Stimulated activated CD4-positive, alpha-beta T cell treated with anti-CD3 and anti-CD28 coated beads, Interleukin-12 subunit alpha, Interleukin-12 subunit beta, amount 100 ng/mL, for 24 hours (primary cell): ENCODE measurements around the gene COPS3.
"Not testable (repeated sequence)": the region's sequence is repeated elsewhere in the genome, so short reads cannot be mapped to it uniquely, and the experiment has no call there.

Experiments
- DNase-seq, 2 experiments: peaks; one replicate each; pipeline ENCODE4 v3.0.0-alpha.2; 2020; ENCODE audit warnings: low read depth in 2 of 2

COPS3 gene

DNA sequence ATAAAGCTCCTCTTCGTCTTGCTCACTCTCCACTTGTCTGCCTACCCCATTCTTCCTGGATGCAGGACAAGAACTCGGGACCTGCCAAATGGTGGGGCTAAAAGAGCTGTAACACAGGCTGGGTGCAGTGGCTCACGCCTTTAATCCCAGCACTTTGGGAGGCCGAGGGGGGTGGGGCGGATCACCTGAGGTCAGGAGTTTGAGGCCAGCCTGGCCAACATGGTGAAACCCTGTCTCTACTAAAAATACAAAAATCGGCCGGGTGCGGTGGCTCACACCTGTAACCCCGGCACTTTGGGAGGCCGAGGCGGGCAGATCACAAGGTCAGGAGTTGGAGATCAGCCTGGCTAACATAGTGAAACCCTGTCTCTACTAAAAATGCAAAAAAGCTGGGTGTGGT, 20.6 kb upstream of the COPS3 start:
- not testable (repeated sequence) for DNase-seq

DNA sequence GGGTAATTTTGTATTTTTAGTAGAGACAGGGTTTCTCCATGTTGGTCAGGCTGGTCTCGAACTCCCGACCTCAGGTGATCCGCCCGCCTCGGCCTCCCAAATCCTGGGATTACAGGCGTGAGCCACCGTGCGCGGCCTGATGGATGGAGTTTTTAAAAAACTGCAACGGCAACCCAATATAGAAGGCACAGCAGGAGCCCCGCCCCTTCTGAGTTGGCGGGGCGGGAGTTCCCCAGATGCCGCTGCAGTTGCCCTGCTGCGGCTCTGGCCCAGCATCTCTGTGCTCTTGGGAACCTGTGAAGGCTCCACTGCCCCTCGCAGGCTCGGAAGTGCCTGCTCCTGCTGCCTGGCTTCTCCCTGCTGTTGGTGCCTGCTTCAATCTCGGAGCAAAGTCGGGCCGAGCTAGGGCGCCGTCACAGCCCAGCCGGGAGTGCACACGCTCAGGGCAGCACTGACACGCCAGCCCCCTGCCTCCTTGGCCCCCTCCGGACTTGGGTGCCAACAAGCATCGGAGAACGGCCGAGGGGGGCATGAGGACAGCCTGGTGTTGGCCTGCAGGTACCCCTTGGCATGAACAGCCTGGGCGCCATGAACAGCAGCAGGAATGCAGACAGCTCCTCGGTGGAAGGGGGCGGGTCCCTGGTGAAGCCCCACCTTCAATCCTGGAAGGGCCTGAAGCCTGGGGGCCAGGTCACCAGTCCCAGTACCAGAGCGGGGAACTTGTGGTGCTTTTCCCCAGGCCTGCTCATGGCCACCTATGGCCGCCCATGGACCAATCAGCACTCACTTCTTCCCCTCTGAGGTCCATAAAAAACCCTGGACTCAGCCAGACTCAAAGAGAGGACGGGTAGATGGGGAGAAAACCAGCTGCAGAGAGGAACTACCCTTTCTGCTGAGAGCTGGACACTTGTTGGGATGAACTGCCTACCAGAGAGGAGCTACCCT, 19.9 kb upstream of the COPS3 start:
- DNase-seq = peak; percentile 34 to 45

DNA sequence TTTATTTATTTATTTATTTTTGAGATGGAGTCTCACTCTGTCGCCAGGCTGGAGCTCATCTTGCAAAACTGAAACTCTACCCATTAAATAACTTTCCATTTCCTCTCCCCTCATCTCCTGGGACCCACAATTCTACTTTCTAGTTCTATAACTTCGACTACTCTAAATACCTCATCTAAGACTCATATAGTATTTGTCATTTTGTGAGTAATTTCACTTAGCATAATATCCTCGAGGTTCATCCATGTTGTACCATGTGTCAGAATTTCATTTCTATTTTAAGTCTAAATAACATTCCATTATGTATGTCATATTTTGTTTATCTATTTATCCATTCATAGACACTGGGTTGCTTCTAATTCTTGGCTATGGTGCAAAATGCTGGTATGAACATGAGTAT, 17.1 kb upstream of the COPS3 start:
- no peak for DNase-seq

DNA sequence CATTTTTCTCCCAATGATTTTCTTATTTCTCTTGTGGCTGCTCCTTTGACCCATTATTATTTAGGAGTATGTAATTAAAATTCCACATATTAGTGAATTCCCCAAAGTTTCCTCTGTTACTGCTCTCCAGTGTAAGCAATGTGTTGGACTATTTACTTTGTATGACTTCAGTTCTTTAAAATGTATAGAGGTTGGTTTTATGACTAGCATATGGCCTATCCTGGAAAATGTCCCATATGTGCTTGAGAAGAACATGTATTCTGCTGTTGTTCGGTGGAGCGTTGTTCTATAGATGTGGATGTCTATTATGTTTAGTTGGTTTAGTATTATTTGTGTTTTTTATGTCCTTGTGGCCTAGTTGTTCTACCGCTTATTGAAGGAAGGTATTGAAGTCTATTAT, 16.2 kb upstream of the COPS3 start:
- no peak for DNase-seq

DNA sequence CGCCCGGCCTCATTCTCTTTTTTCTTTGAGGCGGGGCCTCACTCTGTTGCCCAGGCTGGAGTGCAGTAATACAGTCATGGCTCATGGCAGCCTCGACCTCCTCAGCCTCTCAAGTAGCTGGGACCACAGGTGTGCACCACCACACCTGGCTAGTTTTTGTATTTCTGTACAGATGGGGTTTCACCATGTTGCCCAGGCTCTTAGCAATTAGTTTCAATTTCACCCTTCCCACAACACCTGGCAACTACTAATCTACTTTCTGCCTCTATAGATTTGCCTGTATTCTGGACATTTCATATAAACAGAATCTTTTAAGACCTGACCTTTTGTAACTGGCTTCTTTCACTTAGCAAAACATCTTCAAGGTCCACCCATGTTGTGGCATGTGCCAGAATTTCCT, 14.1 kb upstream of the COPS3 start:
- no peak for DNase-seq

DNA sequence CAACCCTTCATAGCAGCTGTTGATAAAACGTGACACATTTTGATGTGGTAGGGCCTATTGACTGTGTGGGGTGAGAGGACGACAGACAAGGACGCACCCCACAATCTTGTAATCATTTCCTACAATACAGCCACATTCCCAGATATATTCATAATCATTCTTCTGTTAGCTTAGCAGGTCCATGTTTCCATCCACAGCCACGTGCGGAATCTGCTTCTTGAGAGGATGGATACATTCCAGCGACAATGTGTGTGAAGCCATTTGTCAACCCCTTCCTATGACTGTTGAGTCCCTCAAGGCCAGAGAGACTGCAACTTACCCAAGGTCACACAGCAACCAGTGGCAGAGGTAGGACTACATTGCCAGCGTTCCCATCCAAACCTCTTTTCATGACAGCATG, 8.7 kb upstream of the COPS3 start:
- DNase-seq = no peak

DNA sequence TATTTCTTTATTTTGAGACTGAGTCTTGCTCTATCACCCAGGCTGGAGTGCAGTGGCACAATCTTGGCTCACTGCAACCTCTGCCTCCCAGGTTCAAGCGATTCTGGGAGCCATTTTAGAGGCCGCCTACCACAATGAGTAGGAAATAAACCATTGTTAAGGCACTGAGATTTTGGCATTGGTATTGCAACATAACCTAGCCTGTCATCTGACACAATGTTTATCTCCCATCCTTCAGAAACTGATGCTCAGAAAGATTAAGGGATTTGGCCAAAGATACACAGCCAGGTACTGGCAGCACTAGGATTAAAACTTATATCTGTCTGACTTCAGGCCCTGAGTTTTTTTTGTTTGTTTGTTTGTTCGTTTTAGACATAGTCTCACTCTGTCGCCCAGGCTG, 8.0 kb upstream of the COPS3 start:
- DNase-seq = no peak

DNA sequence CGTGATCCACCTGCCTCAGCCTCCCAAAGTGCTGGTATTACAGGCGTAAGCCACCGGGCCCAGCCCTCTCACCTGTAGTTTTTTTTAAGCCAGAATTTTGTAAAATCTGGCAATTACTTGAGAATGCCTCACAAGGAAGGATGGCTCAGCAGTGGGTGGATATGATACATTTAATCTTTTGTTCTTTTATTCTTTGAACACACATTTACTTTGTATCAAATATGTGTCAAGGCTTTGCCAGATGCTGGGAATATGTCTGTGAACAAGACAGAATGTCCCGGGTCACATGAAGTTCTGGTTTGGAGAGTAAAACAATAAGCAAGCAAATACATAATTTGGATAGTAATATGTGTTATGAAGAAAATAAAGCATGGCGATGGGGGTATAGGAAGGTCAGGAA, 4.9 kb upstream of the COPS3 start:
- DNase-seq = no peak

DNA sequence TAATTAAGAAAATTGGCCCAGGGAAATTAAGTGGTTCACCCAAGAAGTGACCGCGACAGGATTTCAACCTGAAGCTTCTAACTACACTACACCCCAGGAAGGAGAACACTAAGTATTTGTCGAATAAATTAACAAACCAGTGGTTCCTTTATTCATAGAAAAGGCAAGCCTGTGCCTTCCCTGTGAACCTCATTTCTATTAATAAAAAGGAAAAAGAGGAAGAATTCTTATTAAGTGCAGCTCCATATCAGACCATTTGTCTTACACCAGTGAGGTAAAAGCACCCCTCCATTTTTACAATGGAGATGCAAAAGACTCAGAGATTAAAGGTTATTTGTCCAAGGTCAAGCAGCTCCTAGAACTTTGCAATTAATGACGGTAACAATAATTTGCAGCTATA, 1.7 kb downstream of the COPS3 start:
- DNase-seq = no peak

DNA sequence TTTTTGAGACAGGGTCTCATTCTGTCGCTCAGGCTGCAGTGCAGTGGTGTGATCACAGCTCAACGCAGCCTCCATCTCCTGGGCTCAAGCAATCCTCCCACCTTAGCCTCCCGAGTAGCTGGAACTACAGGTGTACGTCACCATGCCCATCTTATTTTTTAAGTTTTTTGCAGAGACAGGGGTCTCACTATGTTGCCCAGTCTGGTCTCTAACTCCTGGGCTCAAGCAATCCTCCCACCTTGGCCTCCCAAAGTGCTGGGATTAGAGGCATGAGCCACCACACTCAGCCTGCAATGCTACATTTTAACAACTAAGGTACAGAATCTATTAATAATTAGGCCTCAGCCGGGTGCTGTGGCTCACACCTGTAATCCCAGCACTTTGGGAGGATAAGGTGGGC, 3.6 kb downstream of the COPS3 start:
- not testable (repeated sequence) for DNase-seq

DNA sequence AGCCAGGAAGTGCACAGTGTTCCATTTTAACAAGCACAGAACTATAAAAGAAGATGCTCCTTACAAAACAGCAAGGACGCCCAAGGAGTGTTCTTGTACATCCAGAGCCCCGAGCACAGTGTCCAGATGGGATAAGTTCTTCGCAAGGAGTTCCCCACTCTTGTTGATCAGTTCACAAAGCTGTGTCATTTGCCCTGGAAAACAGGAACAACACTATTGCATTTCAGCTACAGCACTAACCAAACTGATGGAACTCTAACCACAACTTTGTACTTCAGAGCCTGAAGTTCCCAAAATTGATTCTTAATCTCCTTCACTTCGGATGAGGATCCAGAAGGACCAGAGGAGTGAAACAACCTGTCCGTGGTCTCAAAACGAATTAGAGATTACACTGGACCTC, 5.1 kb downstream of the COPS3 start:
- DNase-seq = no peak

DNA sequence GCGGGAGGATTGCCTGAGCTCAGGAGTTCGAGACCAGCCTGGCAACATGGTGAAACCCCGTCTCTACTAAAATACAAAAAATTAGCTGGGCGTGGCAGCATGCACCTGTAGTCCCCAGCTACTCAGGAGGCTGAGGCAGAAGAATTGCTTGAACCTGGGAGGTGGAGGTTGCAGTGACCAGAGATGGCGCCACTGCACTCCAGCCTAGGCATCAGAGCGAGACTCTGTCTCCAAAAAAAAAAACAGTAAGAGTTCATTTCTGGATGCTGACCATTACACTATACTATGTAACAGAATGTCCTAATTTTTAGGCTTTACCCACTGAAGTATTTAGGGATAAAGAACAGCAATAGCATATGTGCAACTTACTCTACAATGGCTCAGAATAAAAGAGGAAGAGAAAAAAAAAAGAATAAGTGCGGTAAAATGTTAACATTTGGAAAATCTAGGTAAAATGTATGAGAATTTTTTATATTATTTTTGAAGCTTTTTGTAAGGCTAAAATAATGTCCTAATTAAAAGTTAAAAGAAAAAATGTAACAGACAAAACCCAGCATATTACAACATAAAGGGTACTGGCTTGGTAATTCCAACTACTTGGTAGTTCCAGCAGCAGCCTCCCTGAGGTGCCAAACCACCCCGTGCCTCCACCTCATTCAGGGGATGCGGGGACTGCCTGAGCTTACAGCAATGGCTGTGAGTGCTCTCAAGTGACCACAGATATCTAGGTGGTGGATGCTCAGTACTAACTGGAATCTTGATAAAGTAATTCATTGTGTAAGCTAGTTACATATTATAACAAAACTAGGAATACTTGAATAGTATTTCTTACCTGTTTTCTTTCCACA, 10.9 kb downstream of the COPS3 start:
- no peak for DNase-seq

DNA sequence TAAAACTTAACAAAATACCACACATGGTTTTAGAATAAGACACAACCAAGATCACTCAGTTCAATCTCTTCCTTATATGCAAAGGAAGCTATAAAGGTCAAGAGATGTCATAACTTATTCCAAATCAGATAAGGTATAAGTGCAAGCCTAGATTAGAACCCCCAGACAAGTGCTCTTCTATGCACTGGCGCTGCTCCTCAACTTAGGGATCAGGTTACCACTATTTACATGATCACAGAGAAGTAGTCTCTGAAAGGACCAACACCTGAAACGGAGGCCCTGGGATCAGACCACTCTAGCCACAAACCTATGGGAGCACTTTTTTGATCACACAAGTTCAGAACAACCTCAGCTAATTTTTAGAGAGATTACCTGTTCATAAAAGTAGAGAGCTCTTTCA, 16.6 kb downstream of the COPS3 start:
- DNase-seq = no peak

DNA sequence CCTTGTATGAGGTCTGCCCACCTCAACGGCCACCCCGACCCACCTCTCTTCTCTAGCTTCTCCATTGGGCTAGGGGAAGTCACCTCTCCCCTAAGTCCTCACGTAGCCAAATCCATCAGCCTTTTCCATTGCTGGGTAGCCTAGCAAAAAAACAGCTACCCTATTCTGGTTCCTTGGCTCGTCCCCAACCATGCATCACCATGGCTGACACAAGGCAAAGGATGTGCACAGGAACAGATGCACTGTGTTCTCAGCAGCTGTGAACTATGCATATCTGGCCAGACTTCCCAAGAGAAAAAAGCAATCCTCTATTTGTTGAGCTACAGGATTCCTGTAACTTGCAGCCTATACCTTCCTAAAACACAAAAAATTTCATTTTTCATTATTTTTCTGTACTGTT, 22.0 kb downstream of the COPS3 start:
- no peak for DNase-seq

DNA sequence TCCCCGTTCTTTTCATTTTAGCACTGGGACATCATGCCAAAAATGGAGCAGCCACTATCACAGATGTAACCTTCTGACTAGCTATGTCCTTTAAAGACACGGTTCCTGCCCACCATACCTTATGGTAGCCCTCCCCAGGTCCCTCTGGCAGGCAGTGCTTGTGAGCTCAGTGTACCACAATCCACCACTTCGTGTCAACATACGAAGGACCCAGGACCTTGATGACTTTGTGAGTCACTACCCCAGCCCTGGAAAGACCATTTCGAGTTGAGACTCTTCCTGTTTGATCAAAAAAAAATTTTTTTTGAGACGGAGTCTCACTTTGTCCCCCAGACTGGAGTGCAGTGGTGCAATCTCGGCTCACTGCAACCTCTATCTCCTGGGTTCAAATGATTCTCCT, 23.0 kb downstream of the COPS3 start:
- DNase-seq = no peak

DNA sequence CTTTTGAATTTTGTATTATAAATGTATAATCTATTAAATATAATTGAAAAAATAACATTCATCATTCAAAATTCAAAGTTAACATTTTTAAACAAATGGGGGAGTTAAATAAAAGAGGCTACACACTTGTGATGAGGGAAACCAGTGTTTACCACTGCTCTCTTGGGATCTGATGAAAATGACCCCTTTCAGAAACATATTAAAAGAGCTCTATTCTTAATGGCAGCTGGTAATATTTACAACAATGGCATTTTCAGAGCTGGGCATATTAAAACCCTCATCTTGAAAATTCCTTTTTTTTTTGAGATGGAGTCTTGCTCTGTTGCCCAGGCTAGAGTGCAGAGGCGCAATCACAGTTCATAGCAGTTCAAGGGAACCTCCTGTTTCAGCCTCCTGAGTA, 24.7 kb downstream of the COPS3 start:
- DNase-seq = no peak

DNA sequence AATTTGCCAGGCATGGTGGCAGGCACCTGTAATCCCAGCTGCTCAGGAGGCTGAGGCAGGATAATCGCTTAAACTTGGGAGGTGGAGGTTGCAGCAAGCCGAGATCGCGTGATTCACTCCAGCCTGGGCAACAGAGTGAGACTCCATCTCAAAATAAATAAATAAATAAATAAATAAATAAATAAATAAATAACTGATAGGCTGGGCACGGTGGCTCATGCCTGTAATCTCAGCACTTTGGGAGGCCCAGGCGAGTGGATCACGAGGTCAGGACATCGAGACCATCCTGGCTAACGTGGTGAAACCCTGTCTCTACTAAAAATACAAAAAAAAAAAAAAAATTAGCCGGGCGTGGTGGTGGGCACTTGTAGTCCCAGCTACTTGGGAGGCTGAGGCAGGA, 25.4 kb downstream of the COPS3 start:
- not testable (repeated sequence) for DNase-seq

DNA sequence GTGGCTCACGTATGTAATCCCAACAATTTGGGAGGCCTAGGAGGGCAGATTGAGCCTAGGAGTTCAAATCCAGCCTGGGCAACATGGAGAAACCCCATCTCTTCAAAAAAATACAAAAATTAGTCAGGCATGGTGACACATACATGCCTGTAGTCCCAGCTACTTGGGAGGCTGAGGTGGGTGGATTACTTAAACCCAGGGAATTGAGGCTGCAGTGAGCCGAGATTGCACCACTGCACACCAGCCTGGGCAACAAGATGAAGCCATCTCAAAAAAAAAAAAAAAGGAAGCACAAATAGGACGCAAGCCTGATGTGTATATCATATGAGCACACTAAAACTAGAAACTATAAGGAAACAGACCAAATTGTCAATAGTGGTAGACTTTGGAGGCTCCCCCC, 27.0 kb downstream of the COPS3 start:
- DNase-seq = no peak

DNA sequence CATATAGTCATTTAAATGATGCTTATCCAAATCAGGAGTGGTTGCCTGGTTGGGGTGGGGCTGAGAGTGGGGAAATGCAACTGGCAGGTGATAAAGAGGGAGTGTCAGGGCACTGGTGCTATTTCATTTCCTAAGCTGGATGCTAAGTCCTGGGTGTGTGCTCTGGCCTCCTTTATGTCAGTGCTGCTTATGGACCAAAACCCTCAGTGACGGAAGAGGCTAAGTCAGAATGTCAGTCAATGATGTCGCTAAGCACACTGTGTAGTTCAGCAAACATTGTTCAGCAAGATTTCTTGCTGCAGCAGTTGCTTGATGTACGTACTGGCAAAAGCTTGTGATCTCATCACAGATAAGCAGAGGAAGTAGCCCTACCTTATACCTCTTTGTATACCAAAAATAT, 27.6 kb downstream of the COPS3 start:
- DNase-seq = no peak

DNA sequence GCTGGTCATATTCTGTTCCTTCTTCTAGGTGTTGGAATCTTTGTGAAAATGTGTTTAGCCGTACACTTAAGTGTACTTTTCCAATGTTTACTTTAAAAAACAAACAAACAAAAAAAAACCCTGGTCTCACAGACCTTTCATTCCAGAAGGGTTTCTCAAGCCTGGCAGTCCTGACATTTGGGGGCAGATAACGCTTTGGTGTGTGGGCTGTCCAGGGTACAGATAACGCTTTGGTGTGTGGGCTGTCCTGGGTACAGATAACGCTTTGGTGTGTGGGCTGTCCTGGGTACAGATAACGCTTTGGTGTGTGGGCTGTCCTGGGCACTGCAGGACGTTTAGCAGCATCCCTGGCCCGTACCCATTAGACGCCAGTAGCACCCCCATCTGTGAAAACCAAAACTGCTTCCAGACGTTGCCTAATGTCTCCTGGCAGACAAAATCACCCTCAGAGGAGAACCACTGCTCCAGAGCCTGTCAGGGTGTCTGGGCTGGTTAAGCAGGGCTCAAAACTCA, 28.8 kb downstream of the COPS3 start:
- DNase-seq = no peak

DNA sequence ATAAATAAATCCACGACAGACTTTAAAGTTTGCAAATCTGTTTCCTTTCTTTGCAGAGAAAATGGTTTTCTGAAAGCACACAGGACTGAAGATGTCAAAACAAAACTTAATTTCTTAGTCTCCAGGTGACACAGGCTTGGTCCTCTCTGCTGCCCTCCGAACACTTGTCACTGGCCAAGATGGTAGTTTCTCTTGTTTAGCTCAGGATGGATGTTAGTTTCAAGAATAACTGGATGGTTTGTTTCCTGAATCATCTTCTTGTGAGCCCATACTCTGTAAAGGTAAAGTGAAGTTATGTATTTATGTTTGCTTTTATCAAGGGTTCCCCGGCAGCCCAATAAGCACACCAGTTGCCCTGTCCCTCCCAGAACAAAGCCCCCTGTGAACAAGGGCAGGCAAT, 34.2 kb downstream of the COPS3 start:
- no peak for DNase-seq

DNA sequence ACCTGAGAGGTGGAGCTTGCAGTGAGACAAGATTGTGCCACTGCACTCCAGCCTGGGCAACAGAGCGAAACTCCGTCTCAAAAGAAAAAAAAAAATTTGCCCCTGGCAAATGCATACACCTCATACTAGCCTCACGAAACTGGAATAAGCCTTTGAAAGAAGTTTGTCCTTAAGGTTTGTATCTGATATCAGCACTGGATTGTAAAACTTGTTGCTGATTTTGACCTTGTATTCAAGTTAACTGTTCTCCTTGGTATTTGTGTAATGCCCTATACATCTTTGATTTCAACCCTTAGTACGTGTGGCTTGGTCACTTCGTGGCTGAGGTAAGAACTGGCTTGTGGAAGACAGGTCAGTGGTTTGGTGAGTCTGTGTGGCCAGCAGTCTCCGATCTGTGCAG, 37.9 kb downstream of the COPS3 start:
- DNase-seq = no peak

DNA sequence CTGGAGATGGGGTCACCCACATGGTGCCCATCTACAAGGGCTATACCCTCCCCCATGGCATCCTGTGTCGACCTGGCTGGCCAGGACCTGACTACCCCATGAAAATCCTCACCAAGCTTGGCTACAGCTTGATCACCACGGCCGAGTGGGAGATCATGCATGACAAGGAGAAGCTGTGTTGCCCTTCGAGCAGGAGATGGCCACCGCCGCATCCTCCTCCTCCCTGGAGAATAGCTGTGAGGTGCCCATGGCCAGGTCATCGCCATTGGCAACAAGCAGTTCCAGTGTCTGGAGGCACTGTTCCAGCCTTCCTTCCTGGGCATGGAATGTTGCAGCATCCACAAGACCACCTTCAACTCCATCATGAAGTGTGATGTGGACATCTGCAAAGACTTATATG, 38.8 kb downstream of the COPS3 start:
- no peak for DNase-seq
